Adrenal gland (tissue), 12 donors: ENCODE measurements around the gene OPN4. TPM values are rescaled to one million over a fixed set of nuclear protein-coding genes. Genes with fewer than 3 reads are reported as not detected.

Experiments used
- DNase-seq, 7 donors: peaks; one replicate each; pipeline ENCODE4 v3.0.0-alpha.2; 2019 to 2020
- H3K27ac ChIP-seq, 5 donors: fragments of 200-600 bp; sonication (generic) in 4 of 5; 1 replicate in 3 of 5; 2 replicates in 2 of 5; pipeline versions ENCODE4 v1.5.1 to v1.8.0; 2016 to 2020; ENCODE audit warnings: mild to moderate bottlenecking in 1 of 5
- H3K27me3 ChIP-seq: fragments of 200-600 bp; 2 replicates; pipeline ENCODE4 v1.8.0; 2021
- H3K36me3 ChIP-seq, 2 donors: fragments of 200-600 bp; replicated peaks in 1 of 2; 1 replicate in 1 of 2; 2 replicates in 1 of 2; pipeline versions ENCODE4 v1.5.1 to v1.8.0; 2018 to 2022
- H3K4me1 ChIP-seq, 2 donors: fragments of 200-600 bp; replicated peaks in 1 of 2; 1 replicate in 1 of 2; 2 replicates in 1 of 2; pipeline versions ENCODE4 v1.5.1 to v1.8.0; 2018 to 2021
- H3K4me3 ChIP-seq, 4 donors: fragments of 200-600 bp; sonication (generic) in 3 of 4; one replicate each; pipeline ENCODE4 v1.5.1; 2016 to 2018
- H3K9me3 ChIP-seq, 3 donors: fragments of 200-600 bp; sonication (generic) in 1 of 3; replicated peaks in 1 of 3; 1 replicate in 2 of 3; 2 replicates in 1 of 3; pipeline versions ENCODE4 v1.5.1 to v1.8.0; 2016 to 2021
- CTCF ChIP-seq, 6 experiments: fragments of 450-650 bp in 4 of 6; fragments of 200-600 bp in 2 of 6; sonication (generic) in 1 of 6; IDR thresholded peaks; 1 replicate in 5 of 6; 2 replicates in 1 of 6; pipeline versions ENCODE4 v1.5.1 to v1.8.0; 2016 to 2021; ENCODE audit warnings: antibody characterized with exemption in 6 of 6, mild to moderate bottlenecking in 2 of 6, moderate library complexity in 1 of 6
- POLR2A ChIP-seq, 2 donors: fragments of 450-650 bp; IDR thresholded peaks; one replicate each; pipeline ENCODE4 v1.6.1; 2017; ENCODE audit warnings: antibody characterized with exemption in 2 of 2, mild to moderate bottlenecking in 2 of 2, moderate library complexity in 1 of 2
- WGBS, 4 donors: extraction: QIAGEN DNeasy Blood & Tissue Kit in 2 of 4; methylation state at CpG; one replicate each; pipeline versions ENCODE4 v1.1.5 to v1.1.7; 2013 to 2017; 5-methylcytosine and 5-hydroxymethylcytosine counted together
- intact Hi-C, 2 donors: fragments of 100-400 bp; cut with DNase I; formaldehyde crosslinking; loops; one replicate each; pipeline versions ENCODE4 v1.14.1 to v1.15.0; 2022 to 2023
- polyA plus RNA-seq, 3 donors: library from polyadenylated mRNA; stranded (reverse); fragments of 200-250 nt in 2 of 3; fragments of 350-450 nt in 1 of 3; fragmentation: Illumina TruSeq in 1 of 3; extraction: RNeasy Lipid Tissue Mini Kit (QIAGEN cat#74804) in 1 of 3; gene quantifications; one replicate each; pipeline ENCODE4 v1.2.3, GENCODE V29; 2013 to 2014
- total RNA-seq, 9 donors: library from RNA; depleted of rRNA in 4 of 9; stranded (reverse); fragments of >200 nt in 4 of 9; fragments of 120-200 nt in 1 of 9; fragmentation: NEBNext Ultra II Directional in 1 of 9; extraction: Animal tissue kit (Norgen Biotek cat#: 25700) in 1 of 9; gene quantifications; one replicate each; pipeline versions ENCODE4 v1.1.0 to v1.2.4, GENCODE V29; 2013 to 2023
- donor health status: healthy with polysubstance abuse.
- donor health status: Bipolar disorder and iron deficiency.
- donor health status: DM: yes; HTN: yes; CAD: no.
- donor health status: DM: no; HTN: no; CAD: no.
- donor health status: DM: no; HTN: no; CAD: no.
- donor health status: DM: yes; HTN: yes; CAD: no.

The OPN4 gene
- total and polyA plus RNA-seq, 12 donors = 0.28 to 1.2 (median 0.30) TPM; not detected in 7

DNA sequence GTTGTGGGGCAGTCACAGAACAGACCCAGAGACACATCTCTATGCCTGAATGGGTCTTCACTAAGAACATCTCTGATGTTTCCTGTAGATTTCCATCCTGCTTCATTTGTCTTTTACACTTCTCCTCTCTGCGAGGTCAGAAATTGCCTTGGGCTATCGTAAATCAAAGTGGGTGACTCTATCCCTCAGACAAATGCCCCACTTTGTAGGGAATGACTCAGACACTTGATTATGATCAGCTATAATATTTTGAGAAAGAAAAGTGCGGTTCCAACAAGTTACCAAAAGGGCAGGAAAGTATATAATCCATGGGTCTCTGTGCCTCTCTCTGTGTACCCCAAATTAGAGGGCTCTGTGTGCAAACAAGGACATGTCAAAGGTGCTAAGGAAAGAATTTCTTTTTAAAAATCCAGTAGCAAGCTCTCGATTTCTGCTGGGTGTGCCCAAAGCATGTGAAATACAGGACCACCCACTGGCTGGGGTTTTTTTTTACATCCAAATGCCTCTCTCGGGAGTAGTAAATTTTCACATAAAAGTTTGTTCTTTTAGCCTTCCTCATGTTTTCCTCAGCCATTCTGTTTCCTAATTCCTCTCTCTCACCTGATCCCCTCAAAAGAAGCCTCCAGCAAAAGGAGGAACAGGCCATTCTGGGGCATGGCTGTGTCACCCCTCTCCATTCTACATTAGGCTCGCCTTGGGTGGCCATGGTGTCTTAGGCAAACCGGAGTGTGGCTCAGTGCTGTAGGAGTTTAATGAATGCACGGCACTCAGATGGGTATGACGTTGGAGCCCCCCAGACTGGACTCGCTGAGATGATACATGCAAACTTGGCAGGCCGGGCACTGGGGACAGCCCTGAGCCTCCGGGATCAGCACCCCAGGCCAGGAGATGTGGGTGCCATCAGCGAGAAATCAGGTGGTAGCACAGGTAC lies 6.3 kb upstream of the OPN4 start:
- Histone ChIP-seq H3K4me1 (peaks cover 8 to 23% of the 10 kb centered on the region in 2 donors), H3K4me3 (no peak overlapping the region), H3K36me3 (no peaks in the 10 kb centered on the region), H3K9me3 (no peaks in the 10 kb centered on the region), H3K27ac (no peak overlapping the region), H3K27me3 (no peaks in the 10 kb centered on the region)
- peak in 4 of 7 donors; percentile 15 to 46 (median 22) for DNase-seq
- TF ChIP-seq POLR2A (IDR thresholded peaks at IDR 0.05) = no peak
- TF ChIP-seq CTCF (IDR thresholded peaks at IDR 0.05) = no peak
- WGBS, 4 donors = 60 to 77% (median 70%) methylated on average over 8 to 13 of the region's 13 CpGs
- intact Hi-C loops = no loop called here

DNA sequence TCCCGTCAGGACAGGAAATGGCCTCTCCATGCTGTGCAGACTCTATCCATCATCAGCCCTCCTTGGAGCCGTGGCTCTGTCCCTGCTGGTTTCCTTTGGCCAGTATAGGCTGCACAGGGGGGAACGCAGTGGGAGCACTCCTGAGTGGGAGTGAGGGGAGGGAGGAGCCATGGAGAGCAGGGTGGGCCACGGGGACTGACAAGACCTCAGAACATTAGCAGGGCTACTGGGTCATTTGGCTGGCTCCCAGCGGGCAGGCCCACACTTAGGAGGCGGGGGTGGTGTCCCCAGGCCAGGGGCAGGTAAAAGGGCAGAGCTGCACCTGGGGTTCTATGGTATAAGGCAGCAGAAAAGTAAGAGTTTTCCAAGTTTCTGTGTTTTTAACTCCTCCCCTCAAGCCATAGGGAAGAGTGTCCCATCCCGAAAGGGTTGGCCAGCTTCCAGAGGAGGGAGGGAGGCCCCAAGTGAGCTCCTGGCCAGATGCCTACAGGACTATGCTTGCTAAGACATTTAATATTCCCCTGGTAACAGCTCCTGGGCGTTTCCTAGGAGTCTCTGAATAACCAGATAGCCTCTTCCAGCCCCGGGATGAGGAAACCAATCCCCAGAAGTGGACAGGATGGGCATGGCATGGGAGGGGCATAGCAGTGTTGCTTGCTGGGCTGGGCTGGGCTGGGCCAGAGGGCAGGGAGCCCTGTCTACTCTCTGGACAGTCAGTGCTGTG lies 5.5 kb upstream of the OPN4 start:
- WGBS, 4 donors = 41 to 72% (median 54%) methylated on average over 6 to 9 of the region's 9 CpGs
- peak; percentile 43 to 82 (median 71) for DNase-seq
- Histone ChIP-seq H3K27me3 (no peaks in the 10 kb centered on the region), H3K4me3 (no peak overlapping the region), H3K36me3 (no peaks in the 10 kb centered on the region), H3K4me1 (peaks cover 8 to 23% of the 10 kb centered on the region in 2 donors), H3K27ac (no peak overlapping the region), H3K9me3 (no peaks in the 10 kb centered on the region)
- intact Hi-C loops = no loop called here
- TF ChIP-seq POLR2A (IDR thresholded peaks at IDR 0.05) = no peak
- no peak for TF ChIP-seq CTCF (IDR thresholded peaks at IDR 0.05)

- DNase-seq = peak in 1 of 7 donors; percentile 20
- intact Hi-C loops = no loop called here
- no peaks in the 10 kb centered on the region for H3K36me3 ChIP-seq
- no peaks in the 10 kb centered on the region for H3K27me3 ChIP-seq
- H3K4me1 ChIP-seq = peaks cover 8 to 23% of the 10 kb centered on the region in 2 donors
- H3K27ac ChIP-seq = no peak overlapping the region
- TF ChIP-seq POLR2A (IDR thresholded peaks at IDR 0.05) (no peak), CTCF (IDR thresholded peaks at IDR 0.05) (no peak)
- 70 to 85% (median 85%) methylated on average over 6 to 17 of the region's 17 CpGs; no CpG with 5 or more reads in 1 of the 4 donors for WGBS, 4 donors
- H3K9me3 ChIP-seq = no peaks in the 10 kb centered on the region
- H3K4me3 ChIP-seq = no peak overlapping the region
These were observed 4.7 kb upstream of the OPN4 start for GRCh38 chr10:86649471-86650150.

DNA sequence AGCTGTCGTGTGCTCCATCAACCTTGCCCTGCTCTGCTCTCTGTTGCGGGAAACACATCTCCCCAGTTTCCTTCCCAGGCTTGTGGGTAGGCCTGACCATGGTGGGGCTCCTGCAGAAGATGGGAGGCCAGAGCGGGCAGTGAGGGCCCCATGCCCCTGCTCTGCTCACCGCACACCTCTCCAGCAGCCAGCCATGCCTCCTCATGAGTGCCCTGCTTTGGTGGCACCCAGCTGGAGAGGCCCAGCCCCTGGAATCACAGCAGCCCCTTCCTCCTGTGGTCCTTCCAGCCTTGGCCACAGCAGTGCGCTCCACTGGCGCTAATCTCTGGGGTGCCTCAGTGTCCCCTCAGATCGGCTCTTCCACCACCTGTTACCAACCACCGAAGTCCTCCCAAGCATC lies 4.2 kb upstream of the OPN4 start:
- WGBS, 4 donors = 86 to 97% (median 92%) methylated on average over 4 to 8 of the region's 8 CpGs
- no peaks in the 10 kb centered on the region for H3K36me3 ChIP-seq
- no peaks in the 10 kb centered on the region for H3K9me3 ChIP-seq
- H3K27me3 ChIP-seq = no peaks in the 10 kb centered on the region
- DNase-seq = peak in 1 of 7 donors; percentile 39
- intact Hi-C loops = no loop called here
- H3K4me3 ChIP-seq = no peak overlapping the region
- TF ChIP-seq CTCF (IDR thresholded peaks at IDR 0.05) (no peak), POLR2A (IDR thresholded peaks at IDR 0.05) (no peak)
- H3K27ac ChIP-seq = no peak overlapping the region
- H3K4me1 ChIP-seq = peaks cover 8 to 23% of the 10 kb centered on the region in 2 donors
